ENCODE results near the gene DMRT1. TPM values are rescaled to one million over a fixed set of nuclear protein-coding genes. Genes with fewer than 3 reads are reported as not detected.

Gene DMRT1
- total RNA-seq, 1 donor from 2014 or later, result not detected

DNA sequence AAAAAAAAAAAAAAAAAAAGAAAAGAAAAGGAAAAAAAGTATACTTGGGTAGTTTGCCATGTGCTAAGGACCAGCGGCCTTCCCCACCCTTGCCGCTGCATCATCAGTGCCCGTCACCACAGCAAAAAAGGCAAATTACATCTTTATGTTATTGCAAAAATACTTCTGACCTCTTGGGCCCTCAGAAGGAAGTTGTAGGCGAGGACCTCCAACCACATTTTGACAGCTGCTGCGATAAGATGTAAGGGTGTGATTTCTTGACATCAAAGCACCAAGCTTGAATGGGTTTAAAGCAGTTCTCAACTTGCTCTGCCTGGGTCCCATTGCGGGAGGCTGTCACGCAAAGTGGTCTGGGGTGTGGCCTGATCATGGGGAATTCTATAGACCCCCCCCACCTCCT is 39.2 kb downstream of the DMRT1 start:
- Mint-ChIP-seq H3K4me3 (ENCODE audit: unreplicated experiment) (no peak overlapping the region), H3K27ac (ENCODE audit: unreplicated experiment) (no peak overlapping the region), H3K27me3 (ENCODE audit: low read depth, unreplicated experiment) (peaks cover 27% of the 10 kb centered on the region), H3K4me1 (ENCODE audit: low read depth, unreplicated experiment) (no peaks in the 10 kb centered on the region), H3K9me3 (ENCODE audit: unreplicated experiment) (no peaks in the 10 kb centered on the region), H3K36me3 (ENCODE audit: low read depth, unreplicated experiment) (no peaks in the 10 kb centered on the region)
- Histone ChIP-seq H3K27ac (ENCODE audit: low read depth, low read length) (no peak overlapping the region), H3K4me1 (ENCODE audit: insufficient read depth, low read length) (no peaks in the 10 kb centered on the region), H3K9me3 (ENCODE audit: insufficient read depth, low read depth, low read length) (no peaks in the 10 kb centered on the region), H4K20me1 (ENCODE audit: insufficient read depth, low read length) (no peaks in the 10 kb centered on the region), H3K9ac (ENCODE audit: low read length) (no peak overlapping the region), H3K36me3 (ENCODE audit: insufficient read depth, low read length) (no peaks in the 10 kb centered on the region), H3K27me3 (ENCODE audit: insufficient read depth, low read length) (no peaks in the 10 kb centered on the region), H2AFZ (ENCODE audit: low read depth, low read length) (no peak overlapping the region), H3K4me2 (ENCODE audit: low read length) (no peak overlapping the region), H3K79me2 (ENCODE audit: insufficient read depth, low read length) (no peaks in the 10 kb centered on the region), H3K4me3 (ENCODE audit: insufficient read depth, low read depth, low read length) (no peak overlapping the region)
- TF ChIP-seq EZH2 (IDR thresholded peaks at IDR 0.05; ENCODE audit: insufficient read depth, low read length), result no peak
- TF ChIP-seq, protein P1, sequence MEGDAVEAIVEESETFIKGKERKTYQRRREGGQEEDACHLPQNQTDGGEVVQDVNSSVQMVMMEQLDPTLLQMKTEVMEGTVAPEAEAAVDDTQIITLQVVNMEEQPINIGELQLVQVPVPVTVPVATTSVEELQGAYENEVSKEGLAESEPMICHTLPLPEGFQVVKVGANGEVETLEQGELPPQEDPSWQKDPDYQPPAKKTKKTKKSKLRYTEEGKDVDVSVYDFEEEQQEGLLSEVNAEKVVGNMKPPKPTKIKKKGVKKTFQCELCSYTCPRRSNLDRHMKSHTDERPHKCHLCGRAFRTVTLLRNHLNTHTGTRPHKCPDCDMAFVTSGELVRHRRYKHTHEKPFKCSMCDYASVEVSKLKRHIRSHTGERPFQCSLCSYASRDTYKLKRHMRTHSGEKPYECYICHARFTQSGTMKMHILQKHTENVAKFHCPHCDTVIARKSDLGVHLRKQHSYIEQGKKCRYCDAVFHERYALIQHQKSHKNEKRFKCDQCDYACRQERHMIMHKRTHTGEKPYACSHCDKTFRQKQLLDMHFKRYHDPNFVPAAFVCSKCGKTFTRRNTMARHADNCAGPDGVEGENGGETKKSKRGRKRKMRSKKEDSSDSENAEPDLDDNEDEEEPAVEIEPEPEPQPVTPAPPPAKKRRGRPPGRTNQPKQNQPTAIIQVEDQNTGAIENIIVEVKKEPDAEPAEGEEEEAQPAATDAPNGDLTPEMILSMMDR (IDR thresholded peaks at IDR 0.05; ENCODE audit: insufficient read depth, low read depth, low read length), result no peak
- FAIRE-seq, result no peak
- no peak for DNase-seq (ENCODE audit: low read depth)

DNA sequence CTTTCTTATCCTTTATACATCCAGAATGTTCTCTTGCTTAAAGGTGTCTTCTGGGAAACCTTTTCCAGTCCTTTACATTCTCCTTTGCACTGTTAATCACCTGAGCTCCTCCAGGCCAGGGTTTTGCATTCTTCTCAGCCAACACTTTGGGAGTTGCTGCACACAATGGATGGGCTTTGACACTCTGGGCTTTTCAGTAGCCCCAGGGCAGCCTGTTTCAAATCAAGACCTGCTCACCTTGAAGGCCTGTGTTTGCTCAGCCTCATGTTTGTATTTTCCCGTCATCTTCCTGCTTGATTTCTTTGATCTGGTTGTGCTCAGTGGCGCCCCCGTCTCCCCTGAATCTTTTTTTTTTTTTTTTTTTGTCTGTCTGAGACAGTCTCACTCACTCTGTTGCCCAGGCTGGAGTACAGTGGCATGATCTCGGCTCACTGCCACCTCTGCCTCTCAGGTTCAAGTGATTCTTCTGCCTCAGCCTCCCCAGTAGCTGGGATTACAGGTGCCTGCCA is 41.0 kb downstream of the DMRT1 start:
- H3K27ac Mint-ChIP-seq (ENCODE audit: unreplicated experiment), result no peak overlapping the region
- peaks cover 25% of the 10 kb centered on the region for H3K27me3 Mint-ChIP-seq (ENCODE audit: low read depth, unreplicated experiment)
- no peaks in the 10 kb centered on the region for H3K79me2 ChIP-seq (ENCODE audit: insufficient read depth, low read length)

DNA sequence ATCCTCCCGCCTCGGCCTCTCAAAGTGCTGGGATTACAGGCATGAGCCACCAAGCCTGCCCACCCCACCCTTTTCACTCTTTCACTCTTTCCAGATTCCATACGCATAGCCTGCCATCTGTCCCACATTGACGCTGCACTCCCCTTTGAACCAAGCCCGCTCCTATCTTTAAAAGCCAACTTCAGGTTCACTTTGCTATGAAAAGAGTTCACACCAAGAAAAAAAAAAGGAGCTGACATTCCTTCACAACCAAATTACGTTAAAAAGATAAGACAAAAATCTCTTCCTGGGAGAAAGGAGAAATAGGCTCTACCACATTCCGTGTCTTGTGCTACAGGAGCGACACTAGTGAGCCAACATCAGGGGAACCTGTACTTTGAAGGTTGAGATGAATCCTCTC is 41.5 kb downstream of the DMRT1 start:
- H3K27ac ChIP-seq (ENCODE audit: low read depth, low read length), result no peak overlapping the region
- Mint-ChIP-seq H3K36me3 (ENCODE audit: low read depth, unreplicated experiment) (no peaks in the 10 kb centered on the region), H3K9me3 (ENCODE audit: unreplicated experiment) (no peaks in the 10 kb centered on the region), H3K27ac (ENCODE audit: unreplicated experiment) (no peak overlapping the region), H3K4me3 (ENCODE audit: unreplicated experiment) (no peak overlapping the region), H3K27me3 (ENCODE audit: low read depth, unreplicated experiment) (peaks cover 24% of the 10 kb centered on the region), H3K4me1 (ENCODE audit: low read depth, unreplicated experiment) (no peaks in the 10 kb centered on the region)
- DNase-seq (ENCODE audit: low read depth) (no peak), FAIRE-seq (no peak)
- no peak overlapping the region for H2AFZ ChIP-seq (ENCODE audit: low read depth, low read length)
- no peak overlapping the region for H3K9ac ChIP-seq (ENCODE audit: low read length)
- no peaks in the 10 kb centered on the region for H3K4me1 ChIP-seq (ENCODE audit: insufficient read depth, low read length)
- H3K79me2 ChIP-seq (ENCODE audit: insufficient read depth, low read length), result no peaks in the 10 kb centered on the region
- no peaks in the 10 kb centered on the region for H4K20me1 ChIP-seq (ENCODE audit: insufficient read depth, low read length)
- TF ChIP-seq, protein P1 (IDR thresholded peaks at IDR 0.05; ENCODE audit: insufficient read depth, low read depth, low read length), result no peak
- TF ChIP-seq EZH2 (IDR thresholded peaks at IDR 0.05; ENCODE audit: insufficient read depth, low read length), result no peak
- H3K9me3 ChIP-seq (ENCODE audit: insufficient read depth, low read depth, low read length), result no peaks in the 10 kb centered on the region
- H3K4me3 ChIP-seq (ENCODE audit: insufficient read depth, low read depth, low read length), result no peak overlapping the region
- no peaks in the 10 kb centered on the region for H3K36me3 ChIP-seq (ENCODE audit: insufficient read depth, low read length)
- H3K4me2 ChIP-seq (ENCODE audit: low read length), result no peak overlapping the region
- no peaks in the 10 kb centered on the region for H3K27me3 ChIP-seq (ENCODE audit: insufficient read depth, low read length)

More for the DNA sequence above, 41.0 kb downstream of the DMRT1 start:
- no peak overlapping the region for H3K4me3 ChIP-seq (ENCODE audit: insufficient read depth, low read depth, low read length)
- no peak overlapping the region for H2AFZ ChIP-seq (ENCODE audit: low read depth, low read length)
- TF ChIP-seq EZH2 (IDR thresholded peaks at IDR 0.05; ENCODE audit: insufficient read depth, low read length), result no peak
- TF ChIP-seq, protein P1 (IDR thresholded peaks at IDR 0.05; ENCODE audit: insufficient read depth, low read depth, low read length), result no peak
- H3K36me3 Mint-ChIP-seq (ENCODE audit: low read depth, unreplicated experiment), result no peaks in the 10 kb centered on the region
- no peaks in the 10 kb centered on the region for H3K36me3 ChIP-seq (ENCODE audit: insufficient read depth, low read length)
- H4K20me1 ChIP-seq (ENCODE audit: insufficient read depth, low read length), result no peaks in the 10 kb centered on the region
- H3K4me1 Mint-ChIP-seq (ENCODE audit: low read depth, unreplicated experiment), result no peaks in the 10 kb centered on the region
- H3K27ac ChIP-seq (ENCODE audit: low read depth, low read length), result no peak overlapping the region
- no peaks in the 10 kb centered on the region for H3K9me3 Mint-ChIP-seq (ENCODE audit: unreplicated experiment)
- FAIRE-seq (no peak), DNase-seq (ENCODE audit: low read depth) (no peak)
- H3K4me1 ChIP-seq (ENCODE audit: insufficient read depth, low read length), result no peaks in the 10 kb centered on the region
- H3K27me3 ChIP-seq (ENCODE audit: insufficient read depth, low read length), result no peaks in the 10 kb centered on the region
- H3K4me3 Mint-ChIP-seq (ENCODE audit: unreplicated experiment), result no peak overlapping the region
- H3K4me2 ChIP-seq (ENCODE audit: low read length), result no peak overlapping the region
- no peak overlapping the region for H3K9ac ChIP-seq (ENCODE audit: low read length)
- H3K9me3 ChIP-seq (ENCODE audit: insufficient read depth, low read depth, low read length), result no peaks in the 10 kb centered on the region
